Adrenal gland (tissue), 5 donors: Measurements from ENCODE around the gene ARL3.

Experiments used
- CTCF ChIP-seq, 6 experiments: fragments of 450-650 bp in 4 of 6; fragments of 200-600 bp in 2 of 6; sonication (generic) in 1 of 6; IDR thresholded peaks; 1 replicate in 5 of 6; 2 replicates in 1 of 6; pipeline versions ENCODE4 v1.5.1 to v1.8.0; 2016 to 2021; ENCODE audit warnings: antibody characterized with exemption in 6 of 6, mild to moderate bottlenecking in 2 of 6, moderate library complexity in 1 of 6
- POLR2A ChIP-seq, 2 donors: fragments of 450-650 bp; IDR thresholded peaks; one replicate each; pipeline ENCODE4 v1.6.1; 2017; ENCODE audit warnings: antibody characterized with exemption in 2 of 2, mild to moderate bottlenecking in 2 of 2, moderate library complexity in 1 of 2
- donor health status: DM: no; HTN: no; CAD: no.

- TF ChIP-seq CTCF (IDR thresholded peaks at IDR 0.05) (no peak), POLR2A (IDR thresholded peaks at IDR 0.05) (no peak)
These were observed 70.0 kb downstream of the ARL3 start, which contains the start of gene TRIM8 for GRCh38 chr10:102644066-102644645.
